ENCODE results near the gene HES7.

Gene HES7

GRCh38 chr17:8095361-8095760, 28.5 kb downstream of the HES7 start:
- no peak overlapping the region for H3K4me3 ChIP-seq (ENCODE audit: low read depth, low read length, poor library complexity, severe bottlenecking)
- H3K4me1 ChIP-seq (ENCODE audit: insufficient read depth, low read length, severe bottlenecking) = peaks cover 12% of the 10 kb centered on the region
- H4K20me1 ChIP-seq (ENCODE audit: insufficient read depth, low read length) = no peaks in the 10 kb centered on the region
- H3K36me3 ChIP-seq (ENCODE audit: insufficient read depth, low read length) = no peaks in the 10 kb centered on the region
- no peaks in the 10 kb centered on the region for H3K9me3 ChIP-seq (ENCODE audit: low read length)
- no peak overlapping the region for H3K4me2 ChIP-seq (ENCODE audit: low read length)
- H3K9ac ChIP-seq (ENCODE audit: low read length) = no peak overlapping the region
- no peak overlapping the region for H2AFZ ChIP-seq (ENCODE audit: low read length)
- H3K27me3 ChIP-seq (ENCODE audit: insufficient read depth, low read length) = peaks cover 7% of the 10 kb centered on the region; the same call in 1 of the 2 replicates
- H3K27ac ChIP-seq (ENCODE audit: low read depth, low read length, poor library complexity, severe bottlenecking) = no peak overlapping the region
- TF ChIP-seq EZH2 (IDR thresholded peaks at IDR 0.05; ENCODE audit: borderline replicate concordance, low read length) = no peak
- TF ChIP-seq CTCF (IDR thresholded peaks at IDR 0.05; ENCODE audit: low read length) = no peak
- H3K9me2 ChIP-seq (ENCODE audit: low read depth, low read length) = no peaks in the 10 kb centered on the region
- H3K79me2 ChIP-seq (ENCODE audit: insufficient read depth, low read length) = no peaks in the 10 kb centered on the region
- no peaks in the 10 kb centered on the region for H3F3A ChIP-seq (ENCODE audit: insufficient read depth, low read length)

- peaks cover 12% of the 10 kb centered on the region for H3K4me1 ChIP-seq (ENCODE audit: insufficient read depth, low read length, severe bottlenecking)
- H3F3A ChIP-seq (ENCODE audit: insufficient read depth, low read length) = no peaks in the 10 kb centered on the region
- H3K79me2 ChIP-seq (ENCODE audit: insufficient read depth, low read length) = no peaks in the 10 kb centered on the region
- no peaks in the 10 kb centered on the region for H3K9me2 ChIP-seq (ENCODE audit: low read depth, low read length)
- H3K27me3 ChIP-seq (ENCODE audit: insufficient read depth, low read length) = peaks cover 7% of the 10 kb centered on the region
- H3K9ac ChIP-seq (ENCODE audit: low read length) = no peak overlapping the region
- H3K36me3 ChIP-seq (ENCODE audit: insufficient read depth, low read length) = no peaks in the 10 kb centered on the region
- TF ChIP-seq EZH2 (IDR thresholded peaks at IDR 0.05; ENCODE audit: borderline replicate concordance, low read length) (no peak), CTCF (IDR thresholded peaks at IDR 0.05; ENCODE audit: low read length) (no peak)
- H3K9me3 ChIP-seq (ENCODE audit: low read length) = no peaks in the 10 kb centered on the region
- H3K4me2 ChIP-seq (ENCODE audit: low read length) = peak overlapping the region; percentile 22; the same call in 1 of the 2 replicates
- H2AFZ ChIP-seq (ENCODE audit: low read length) = no peak overlapping the region
- no peaks in the 10 kb centered on the region for H4K20me1 ChIP-seq (ENCODE audit: insufficient read depth, low read length)
- H3K4me3 ChIP-seq (ENCODE audit: low read depth, low read length, poor library complexity, severe bottlenecking) = no peak overlapping the region
- no peak overlapping the region for H3K27ac ChIP-seq (ENCODE audit: low read depth, low read length, poor library complexity, severe bottlenecking)
Measured at GRCh38 chr17:8091033-8091687, 32.7 kb downstream of the HES7 start.

GRCh38 chr17:8089728-8090127, 34.2 kb downstream of the HES7 start:
- Histone ChIP-seq H3K4me1 (ENCODE audit: insufficient read depth, low read length, severe bottlenecking) (peaks cover 12% of the 10 kb centered on the region), H3K79me2 (ENCODE audit: insufficient read depth, low read length) (no peaks in the 10 kb centered on the region), H3K36me3 (ENCODE audit: insufficient read depth, low read length) (no peaks in the 10 kb centered on the region), H3K9ac (ENCODE audit: low read length) (no peak overlapping the region), H3K27me3 (ENCODE audit: insufficient read depth, low read length) (no peaks in the 10 kb centered on the region; the same call in none of the 2 replicates), H3K4me2 (ENCODE audit: low read length) (no peak overlapping the region), H3K4me3 (ENCODE audit: low read depth, low read length, poor library complexity, severe bottlenecking) (no peak overlapping the region), H3K9me3 (ENCODE audit: low read length) (no peaks in the 10 kb centered on the region), H3F3A (ENCODE audit: insufficient read depth, low read length) (no peaks in the 10 kb centered on the region), H3K27ac (ENCODE audit: low read depth, low read length, poor library complexity, severe bottlenecking) (no peak overlapping the region), H3K9me2 (ENCODE audit: low read depth, low read length) (no peaks in the 10 kb centered on the region), H4K20me1 (ENCODE audit: insufficient read depth, low read length) (no peaks in the 10 kb centered on the region), H2AFZ (ENCODE audit: low read length) (no peak overlapping the region)
- TF ChIP-seq EZH2 (IDR thresholded peaks at IDR 0.05; ENCODE audit: borderline replicate concordance, low read length) (no peak), CTCF (IDR thresholded peaks at IDR 0.05; ENCODE audit: low read length) (no peak)

Data from OCI-LY1 (cell line).